Neural crest cell (in vitro differentiated cells): Measurements from ENCODE around the gene OXNAD1. TPM values are rescaled to one million over a fixed set of nuclear protein-coding genes. Genes with fewer than 3 reads are reported as not detected.

Source experiments
- DNase-seq: peaks from one replicate; pipeline ENCODE4 v3.0.0; 2021; ENCODE audit warnings: low read depth, mixed read lengths, low spot score
- H3K27ac Mint-ChIP-seq: one replicate; pipeline ENCODE4 v1.8.0; 2021; ENCODE audit warnings: mild to moderate bottlenecking, mixed read lengths; ENCODE audit not compliant: unreplicated experiment
- H3K27me3 Mint-ChIP-seq: 2 replicates; pipeline ENCODE4 v1.8.0; 2021; ENCODE audit warnings: low read depth, mild to moderate bottlenecking, mixed read lengths
- H3K36me3 Mint-ChIP-seq: 2 replicates; pipeline ENCODE4 v1.8.0; 2021; ENCODE audit warnings: low read depth, mild to moderate bottlenecking, mixed read lengths
- H3K4me1 Mint-ChIP-seq: 2 replicates; pipeline ENCODE4 v1.8.0; 2021; ENCODE audit warnings: mixed read lengths
- H3K4me3 Mint-ChIP-seq: one replicate; pipeline ENCODE4 v1.8.0; 2021; ENCODE audit warnings: mild to moderate bottlenecking, mixed read lengths
- H3K9me3 Mint-ChIP-seq: 2 replicates; pipeline ENCODE4 v1.8.0; 2021; ENCODE audit warnings: mixed read lengths
- CTCF ChIP-seq: fragments of 200-600 bp; sonication (generic); conservative IDR thresholded peaks from 2 replicates; pipeline ENCODE4 v1.5.0; 2021; ENCODE audit warnings: antibody characterized with exemption, mild to moderate bottlenecking
- total RNA-seq: library from RNA; stranded (reverse); gene quantifications from 2 replicates; pipeline ENCODE4 v1.2.1, GENCODE V29; 2021

The OXNAD1 gene
- total RNA-seq, 1 donor from 2014 or later: 17.4 TPM

GRCh38 chr3:16295298-16295890 is 30.4 kb downstream of the OXNAD1 start:
- DNase-seq: no peak
- Mint-ChIP-seq H3K4me1 (no peaks in the 10 kb centered on the region), H3K36me3 (peaks cover 52% of the 10 kb centered on the region), H3K9me3 (peaks cover 6% of the 10 kb centered on the region), H3K27me3 (no peaks in the 10 kb centered on the region), H3K4me3 (no peak overlapping the region), H3K27ac (no peak overlapping the region)
- TF ChIP-seq CTCF: no peak

GRCh38 chr3:16297997-16298885 is 33.2 kb downstream of the OXNAD1 start:
- no peak overlapping the region for H3K4me3 Mint-ChIP-seq
- peaks cover 55% of the 10 kb centered on the region for H3K36me3 Mint-ChIP-seq
- peaks cover 16% of the 10 kb centered on the region for H3K4me1 Mint-ChIP-seq
- no peak overlapping the region for H3K27ac Mint-ChIP-seq
- H3K9me3 Mint-ChIP-seq: peaks cover 6% of the 10 kb centered on the region
- no peak for TF ChIP-seq CTCF
- no peak for DNase-seq
- H3K27me3 Mint-ChIP-seq: no peaks in the 10 kb centered on the region

GRCh38 chr3:16298891-16299290 is 33.9 kb downstream of the OXNAD1 start:
- Mint-ChIP-seq H3K9me3 (peaks cover 6% of the 10 kb centered on the region), H3K4me3 (no peak overlapping the region), H3K36me3 (peaks cover 51% of the 10 kb centered on the region), H3K4me1 (peaks cover 16% of the 10 kb centered on the region), H3K27ac (no peak overlapping the region), H3K27me3 (no peaks in the 10 kb centered on the region)
- TF ChIP-seq CTCF: no peak
- no peak for DNase-seq

GRCh38 chr3:16299746-16300145 is 34.7 kb downstream of the OXNAD1 start:
- peaks cover 6% of the 10 kb centered on the region for H3K9me3 Mint-ChIP-seq
- no peak overlapping the region for H3K27ac Mint-ChIP-seq
- peaks cover 50% of the 10 kb centered on the region for H3K36me3 Mint-ChIP-seq
- H3K27me3 Mint-ChIP-seq: no peaks in the 10 kb centered on the region
- DNase-seq: no peak
- no peak for TF ChIP-seq CTCF
- no peak overlapping the region for H3K4me3 Mint-ChIP-seq
- peaks cover 16% of the 10 kb centered on the region for H3K4me1 Mint-ChIP-seq

GRCh38 chr3:16300307-16300706 is 35.3 kb downstream of the OXNAD1 start:
- Mint-ChIP-seq H3K36me3 (peaks cover 50% of the 10 kb centered on the region), H3K27ac (no peak overlapping the region), H3K9me3 (peaks cover 6% of the 10 kb centered on the region), H3K4me3 (no peak overlapping the region), H3K27me3 (no peaks in the 10 kb centered on the region), H3K4me1 (peaks cover 16% of the 10 kb centered on the region)
- TF ChIP-seq CTCF: no peak
- DNase-seq: no peak
